Epithelial cell of alveolus of lung (primary cell): ENCODE data around the gene HLA-DMA. TPM values are rescaled to one million over a fixed set of nuclear protein-coding genes. Genes with fewer than 3 reads are reported as not detected.

Experiments
- total RNA-seq: library from RNA; depleted of rRNA; stranded (reverse); fragments of >200 nt; gene quantifications from 2 replicates; pipeline ENCODE4 v1.2.1, GENCODE V29; 2015

HLA-DMA gene
- total RNA-seq = 1.0 and 9.3 TPM in 2 replicates

GRCh38 chr6:32952817-32953739 lies at the start of gene HLA-DMA:
Gene HLA-DMA, minus strand, starts transcription at chr6:32953097. Its CDS starts 61 bp downstream, at chr6:32953036.

GRCh38 chr6:32968093-32968866 lies 15.4 kb upstream of the HLA-DMA start, which contains the start of gene BRD2:
Gene BRD2, plus strand, starts transcription at chr6:32968594. Its CDS starts 4,305 bp downstream, at chr6:32972899.

GRCh38 chr6:32940656-32941213 lies 12.2 kb downstream of the HLA-DMA start, which contains the start of gene HLA-DMB:
Gene HLA-DMB, minus strand, starts transcription at chr6:32941028. Its CDS starts 221 bp downstream, at chr6:32940807.

Other genes starting within 250 kb of the HLA-DMA start
- gene HLA-DQA2, start 211.7 kb downstream of the HLA-DMA start, total RNA-seq = not detected in 2 replicates
- not detected in 2 replicates for gene HLA-DQB2, start 189.6 kb downstream of the HLA-DMA start, total RNA-seq
- gene HLA-DOB, start 136.1 kb downstream of the HLA-DMA start, total RNA-seq = 0.16 and 0.26 TPM in 2 replicates
- gene TAP2, start 114.4 kb downstream of the HLA-DMA start, total RNA-seq = 6.6 and 7.8 TPM in 2 replicates
- 44.0 and 73.2 TPM in 2 replicates for gene PSMB8, start 109.0 kb downstream of the HLA-DMA start, total RNA-seq
- 21.0 and 48.4 TPM in 2 replicates for gene TAP1, start 99.4 kb downstream of the HLA-DMA start, total RNA-seq
- gene PSMB9, start 98.9 kb downstream of the HLA-DMA start, total RNA-seq = 7.8 and 43.2 TPM in 2 replicates
- 4.6 TPM in 1 of 2 replicates, not detected in the other for gene HLA-DMB, start 12.1 kb downstream of the HLA-DMA start, total RNA-seq
- gene BRD2, start 15.5 kb upstream of the HLA-DMA start, total RNA-seq = 68.0 and 115 TPM in 2 replicates
- gene HLA-DOA, start 56.5 kb upstream of the HLA-DMA start, total RNA-seq = 0.16 TPM in 1 of 2 replicates, not detected in the other
- 1.3 and 1.8 TPM in 2 replicates for gene HLA-DPA1, start 120.6 kb upstream of the HLA-DMA start, total RNA-seq
- 20.7 and 48.1 TPM in 2 replicates for gene HLA-DPB1, start 122.9 kb upstream of the HLA-DMA start, total RNA-seq
- 0.16 TPM in 1 of 2 replicates, not detected in the other for gene COL11A2, start 239.4 kb upstream of the HLA-DMA start, total RNA-seq
- 18.2 and 30.1 TPM in 2 replicates for gene RXRB, start 247.6 kb upstream of the HLA-DMA start, total RNA-seq
- 125 and 202 TPM in 2 replicates for gene SLC39A7, start 247.8 kb upstream of the HLA-DMA start, total RNA-seq